Astrocyte of the cerebellum (primary cell): ENCODE data around the gene IFNL2.

Experiments used
- DNase-seq: peaks from one replicate; pipeline ENCODE4 v3.0.0-alpha.2; 2011; ENCODE audit warnings: low read depth
- H3K4me3 ChIP-seq: 2 replicates; pipeline ENCODE4 v1.5.1; 2011; ENCODE audit warnings: mild to moderate bottlenecking, low read depth, low read length, moderate library complexity
- in situ Hi-C: cut with HindIII; loops from 2 replicates; pipeline ENCODE4 v1.10.0; 2017; ENCODE audit warnings: low sequenced_read_pairs
- TF ChIP-seq, protein P1 (sequence below): IDR thresholded peaks from 2 replicates; pipeline ENCODE4 v1.5.1; 2012; ENCODE audit warnings: low read length, low read depth, moderate library complexity, mild to moderate bottlenecking; ENCODE audit errors: missing control alignments

The IFNL2 gene

DNA sequence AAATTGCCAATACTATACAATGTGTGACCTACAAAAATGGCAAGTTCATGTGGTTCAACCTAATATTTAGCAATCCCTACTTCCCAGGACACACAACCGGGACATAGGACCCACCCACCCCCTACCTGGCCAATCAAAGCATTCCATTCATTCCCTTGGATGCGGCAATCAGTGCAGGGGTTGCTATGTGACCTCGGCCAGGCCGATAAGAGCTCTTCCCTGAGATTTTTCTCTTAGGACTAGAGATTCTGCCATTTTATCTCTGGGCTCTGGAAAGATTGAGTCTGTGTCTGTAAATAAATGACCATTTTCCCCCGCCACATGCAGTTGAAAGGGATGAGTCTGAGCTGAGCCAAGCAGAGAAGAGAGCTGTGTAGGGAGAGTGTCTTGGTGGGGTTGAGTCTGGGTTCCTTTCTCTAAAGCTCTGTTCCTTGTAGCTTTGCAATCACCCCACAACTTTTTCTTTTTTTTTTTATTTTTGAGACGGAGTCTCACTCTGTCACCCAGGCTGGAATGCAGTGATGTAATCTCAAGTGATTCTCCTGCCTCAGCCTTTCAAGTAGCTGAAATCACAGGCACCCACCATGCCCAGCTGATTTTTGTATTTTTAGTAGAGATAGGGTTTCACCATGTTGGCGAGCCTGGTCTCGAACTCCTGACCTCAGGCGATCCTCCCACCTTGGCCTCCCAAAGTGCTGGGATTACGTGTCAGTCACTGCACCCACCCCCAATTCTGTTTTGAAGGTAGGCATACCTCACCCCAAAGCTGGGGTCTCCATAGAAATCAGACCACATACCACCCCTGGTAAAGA is 35.4 kb downstream of the IFNL2 start:
- no peak overlapping the region for H3K4me3 ChIP-seq
- in situ Hi-C loops: no loop called here
- TF ChIP-seq, protein P1, sequence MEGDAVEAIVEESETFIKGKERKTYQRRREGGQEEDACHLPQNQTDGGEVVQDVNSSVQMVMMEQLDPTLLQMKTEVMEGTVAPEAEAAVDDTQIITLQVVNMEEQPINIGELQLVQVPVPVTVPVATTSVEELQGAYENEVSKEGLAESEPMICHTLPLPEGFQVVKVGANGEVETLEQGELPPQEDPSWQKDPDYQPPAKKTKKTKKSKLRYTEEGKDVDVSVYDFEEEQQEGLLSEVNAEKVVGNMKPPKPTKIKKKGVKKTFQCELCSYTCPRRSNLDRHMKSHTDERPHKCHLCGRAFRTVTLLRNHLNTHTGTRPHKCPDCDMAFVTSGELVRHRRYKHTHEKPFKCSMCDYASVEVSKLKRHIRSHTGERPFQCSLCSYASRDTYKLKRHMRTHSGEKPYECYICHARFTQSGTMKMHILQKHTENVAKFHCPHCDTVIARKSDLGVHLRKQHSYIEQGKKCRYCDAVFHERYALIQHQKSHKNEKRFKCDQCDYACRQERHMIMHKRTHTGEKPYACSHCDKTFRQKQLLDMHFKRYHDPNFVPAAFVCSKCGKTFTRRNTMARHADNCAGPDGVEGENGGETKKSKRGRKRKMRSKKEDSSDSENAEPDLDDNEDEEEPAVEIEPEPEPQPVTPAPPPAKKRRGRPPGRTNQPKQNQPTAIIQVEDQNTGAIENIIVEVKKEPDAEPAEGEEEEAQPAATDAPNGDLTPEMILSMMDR: no peak
- DNase-seq: no peak

DNA sequence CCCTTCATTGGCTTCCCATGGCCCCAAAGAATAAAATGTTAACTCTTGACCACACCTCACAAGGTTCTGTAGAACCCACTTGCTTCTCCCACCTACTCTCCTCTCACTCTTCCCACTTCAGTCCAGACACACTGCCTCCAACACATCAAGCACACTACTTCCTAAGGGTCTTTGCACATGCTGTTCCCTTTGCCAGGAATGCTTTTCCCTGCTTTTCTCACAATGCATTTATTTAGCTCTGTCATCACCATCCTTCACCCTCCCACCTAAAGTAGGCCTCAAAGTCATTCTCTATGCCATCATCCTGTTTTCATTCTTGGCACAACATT is 36.0 kb downstream of the IFNL2 start:
- TF ChIP-seq, protein P1: no peak
- no peak overlapping the region for H3K4me3 ChIP-seq
- no peak for DNase-seq
- in situ Hi-C loops: no loop called here

DNA sequence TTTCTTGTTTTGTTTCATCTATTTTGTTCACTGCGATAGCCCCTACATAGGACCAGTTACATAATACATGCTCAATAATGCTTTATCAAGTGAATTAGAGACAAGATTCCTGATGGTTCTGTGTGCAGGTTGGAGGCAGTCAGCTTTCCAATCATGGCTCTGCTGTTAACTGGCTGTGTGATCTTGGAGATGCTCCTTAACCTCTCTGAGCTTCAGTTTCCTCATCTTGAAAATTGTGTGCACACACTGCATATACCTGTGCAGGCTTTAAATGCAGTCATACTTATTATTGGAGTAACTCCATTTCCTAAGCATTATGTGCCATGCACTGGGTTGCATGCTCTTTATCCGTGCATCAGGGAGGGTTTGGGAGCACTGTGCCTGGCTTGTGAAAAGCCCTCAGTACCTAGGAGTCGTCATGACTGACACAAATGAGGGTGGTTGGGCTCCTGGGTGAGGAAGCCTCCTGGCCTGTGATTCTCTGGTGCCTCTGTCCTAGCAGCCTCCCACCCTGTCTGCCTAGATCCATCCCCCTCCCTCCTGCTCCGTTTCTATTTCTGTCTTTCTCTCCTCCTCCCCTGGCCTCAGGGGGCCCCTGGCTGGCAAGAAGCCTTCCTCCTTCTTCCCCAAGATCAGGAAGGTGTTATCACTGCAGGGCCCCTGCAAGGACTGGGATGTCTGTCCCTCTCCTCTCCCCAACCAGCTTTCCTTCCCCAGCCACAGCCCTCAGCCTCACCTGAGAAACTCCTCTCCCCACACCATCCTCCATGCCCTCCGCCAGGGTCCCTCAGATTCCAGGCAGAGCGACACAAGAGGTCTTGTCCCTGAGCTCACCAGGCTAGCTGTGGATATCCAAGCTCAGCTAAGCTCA is 36.7 kb downstream of the IFNL2 start:
- no peak overlapping the region for H3K4me3 ChIP-seq
- TF ChIP-seq, protein P1: no peak
- DNase-seq: no peak
- in situ Hi-C loops: no loop called here

DNA sequence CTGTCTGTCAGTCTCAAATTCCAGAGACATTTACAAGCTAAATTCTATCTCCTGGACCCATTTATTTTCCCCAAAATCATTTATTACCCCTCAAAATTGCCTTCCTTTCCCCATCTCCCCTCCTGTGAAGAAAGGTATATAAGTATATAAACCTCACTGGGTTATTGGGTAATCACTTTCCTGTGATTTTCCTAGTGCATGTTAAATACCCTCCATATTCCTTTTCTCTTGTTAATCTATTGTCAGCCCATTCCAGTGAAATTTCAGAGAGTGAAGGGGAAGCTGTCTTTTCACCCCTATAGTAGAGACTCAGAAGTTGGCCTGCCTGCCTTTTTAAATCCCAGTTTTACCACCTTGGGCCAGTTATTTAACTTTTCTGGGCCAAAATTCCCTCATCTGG is 37.9 kb downstream of the IFNL2 start:
- in situ Hi-C loops: no loop called here
- no peak for DNase-seq
- H3K4me3 ChIP-seq: no peak overlapping the region
- TF ChIP-seq, protein P1: no peak

DNA sequence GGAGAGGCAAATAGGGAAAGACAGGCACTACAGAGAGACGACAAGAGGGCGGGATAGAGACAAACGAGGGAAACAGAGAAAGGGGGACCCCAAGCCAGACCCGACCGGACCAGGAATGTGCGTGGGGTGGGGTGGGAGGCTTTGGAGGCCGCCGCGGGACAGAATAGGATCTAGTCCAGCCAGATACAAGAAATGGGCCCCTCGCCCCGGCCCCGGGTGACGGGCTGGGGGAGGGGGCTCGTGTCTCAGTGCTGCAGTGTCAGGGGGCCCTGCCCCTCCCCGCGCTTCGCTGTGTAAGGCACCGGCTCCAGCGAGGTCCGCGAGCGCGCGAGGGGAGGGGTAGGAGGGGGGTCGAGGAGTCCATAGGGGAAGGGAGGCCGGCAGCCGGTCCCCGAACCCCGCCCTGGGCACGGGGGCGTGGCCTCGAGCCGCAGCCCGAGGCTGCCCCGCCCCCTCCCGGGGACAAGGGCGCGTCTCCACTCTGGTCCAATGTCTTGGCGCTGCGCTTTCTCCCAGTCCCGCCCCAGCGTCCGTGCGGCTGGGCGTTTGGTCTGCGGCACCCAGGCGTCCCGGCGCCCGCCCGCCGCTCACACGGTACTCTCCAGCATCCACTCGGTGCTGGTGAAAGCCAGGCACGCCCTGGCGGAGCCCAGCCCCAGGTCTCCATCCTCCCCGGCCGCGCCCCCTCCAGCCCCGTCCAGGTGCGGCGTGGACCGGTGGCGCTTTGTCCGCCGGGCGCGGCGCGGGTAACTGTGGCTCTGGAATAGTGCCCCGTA is 39.0 kb downstream of the IFNL2 start:
- TF ChIP-seq, protein P1: no peak
- DNase-seq: no peak
- no peak overlapping the region for H3K4me3 ChIP-seq
- in situ Hi-C loops: no loop called here

DNA sequence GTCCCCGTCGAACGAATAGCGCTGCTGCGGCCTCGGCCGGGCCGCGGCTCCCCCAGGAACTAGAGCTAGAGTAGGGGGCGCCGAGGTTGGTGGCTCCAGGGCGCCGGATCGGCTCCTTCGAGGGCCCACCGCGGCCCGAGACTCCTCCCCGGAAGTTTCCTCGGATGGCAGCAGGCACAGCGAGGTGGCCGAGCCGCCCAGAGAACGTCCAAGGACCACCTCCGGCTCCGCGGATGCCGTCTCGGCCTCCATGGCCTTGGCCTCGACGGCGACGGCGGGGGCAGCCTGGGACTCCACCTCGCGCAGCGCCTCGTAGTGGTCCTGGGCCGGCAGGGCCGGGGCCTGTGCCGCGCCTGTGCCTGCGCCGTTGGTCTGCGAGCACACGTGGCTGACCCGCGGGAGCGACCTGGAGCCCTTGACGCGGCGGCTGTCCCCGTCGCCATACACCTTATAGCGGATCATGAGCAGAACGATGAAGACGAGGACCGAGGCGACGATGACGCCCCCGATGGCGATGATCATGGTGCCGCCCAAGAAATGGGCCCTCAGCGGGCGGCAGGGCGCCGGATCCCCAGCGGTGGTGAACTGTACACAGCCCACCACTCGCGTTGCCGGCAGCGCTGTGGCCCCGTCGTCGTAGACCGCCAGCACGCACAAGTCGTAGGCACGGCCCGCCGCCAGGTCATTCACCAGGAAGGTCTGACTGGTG is 39.8 kb downstream of the IFNL2 start:
- in situ Hi-C loops: no loop called here
- DNase-seq: no peak
- TF ChIP-seq, protein P1: no peak
- H3K4me3 ChIP-seq: no peak overlapping the region
